Prostate gland (tissue), 2 donors: ENCODE measurements around the gene FAM20A.

Experiments
- CTCF ChIP-seq, 4 experiments: fragments of 200-600 bp in 2 of 4; fragments of 450-650 bp in 2 of 4; sonication (generic) in 2 of 4; IDR thresholded peaks; 1 replicate in 3 of 4; 2 replicates in 1 of 4; pipeline ENCODE4 v1.5.1; 2016 to 2019; ENCODE audit warnings: antibody characterized with exemption in 4 of 4, mild to moderate bottlenecking in 2 of 4, moderate library complexity in 2 of 4
- POLR2AphosphoS5 ChIP-seq: sonication (generic); formaldehyde crosslinking; IDR thresholded peaks from one replicate; pipeline ENCODE4 v1.6.1; 2017; ENCODE audit warnings: antibody characterized with exemption

- no peak for TF ChIP-seq CTCF (IDR thresholded peaks at IDR 0.05)
- no peak for TF ChIP-seq POLR2AphosphoS5
Observed at GRCh38 chr17:68540981-68541380, 60.2 kb downstream of the FAM20A start.
